ENCODE measurements around the gene POLG2. TPM values are rescaled to one million over a fixed set of nuclear protein-coding genes. Genes with fewer than 3 reads are reported as not detected.

Gene POLG2
- polyA plus RNA-seq, 1 donor from 2014 or later: 16.9 TPM

- Histone ChIP-seq H3K9me2 (ENCODE audit: insufficient read depth, low read length) (no peaks in the 10 kb centered on the region), H3K79me2 (replicated peaks; ENCODE audit: insufficient read depth, low read length) (peaks cover 57% of the 10 kb centered on the region), H3K27ac (ENCODE audit: low read length) (no peak overlapping the region), H3K4me3 (ENCODE audit: low read length) (peak overlapping the region; percentile 20), H3K9me3 (ENCODE audit: low read length) (no peaks in the 10 kb centered on the region), H3K27me3 (ENCODE audit: insufficient read depth, low read depth, low read length) (no peaks in the 10 kb centered on the region), H3F3A (ENCODE audit: insufficient read depth, low read length, poor library complexity, severe bottlenecking) (peaks cover 18% of the 10 kb centered on the region), H3K36me3 (ENCODE audit: insufficient read depth, low read length) (peaks cover 32% of the 10 kb centered on the region), H3K9ac (ENCODE audit: low read length) (no peak overlapping the region), H2AFZ (ENCODE audit: low read depth, low read length) (no peak overlapping the region), H3K4me2 (ENCODE audit: low read length) (no peak overlapping the region), H4K20me1 (ENCODE audit: insufficient read depth) (peaks cover 28% of the 10 kb centered on the region)
- TF ChIP-seq POLR2AphosphoS5 (IDR thresholded peaks at IDR 0.05): no peak
- TF ChIP-seq SMC3 (conservative IDR thresholded peaks at IDR 0.05; ENCODE audit: poor library complexity): no peak
- TF ChIP-seq MXI1 (conservative IDR thresholded peaks at IDR 0.05; ENCODE audit: poor library complexity, severe bottlenecking): no peak
- TF ChIP-seq TAF1 (IDR thresholded peaks at IDR 0.05; ENCODE audit: low read depth): no peak
- TF ChIP-seq EP300 (conservative IDR thresholded peaks at IDR 0.05; ENCODE audit: poor library complexity, severe bottlenecking): no peak
- no peak for TF ChIP-seq REST (IDR thresholded peaks at IDR 0.05; ENCODE audit: borderline replicate concordance)
- TF ChIP-seq CTCF (IDR thresholded peaks at IDR 0.05; ENCODE audit: poor library complexity, severe bottlenecking): no peak
- no peak for TF ChIP-seq RAD21 (conservative IDR thresholded peaks at IDR 0.05)
- no peak for TF ChIP-seq EZH2 (IDR thresholded peaks at IDR 0.05; ENCODE audit: borderline replicate concordance, insufficient read depth, low read length, poor library complexity, severe bottlenecking)
Measured at GRCh38 chr17:64499805-64500486, 3.1 kb upstream of the POLG2 start.

- peaks cover 16% of the 10 kb centered on the region for H3F3A ChIP-seq (ENCODE audit: insufficient read depth, low read length, poor library complexity, severe bottlenecking)
- H3K27ac ChIP-seq (ENCODE audit: low read length): no peak overlapping the region
- no peak overlapping the region for H3K4me3 ChIP-seq (ENCODE audit: low read length)
- peaks cover 26% of the 10 kb centered on the region for H3K36me3 ChIP-seq (ENCODE audit: insufficient read depth, low read length)
- H3K4me2 ChIP-seq (ENCODE audit: low read length): no peak overlapping the region
- H4K20me1 ChIP-seq (ENCODE audit: insufficient read depth): peaks cover 20% of the 10 kb centered on the region
- no peak for TF ChIP-seq EP300 (conservative IDR thresholded peaks at IDR 0.05; ENCODE audit: poor library complexity, severe bottlenecking)
- no peak for TF ChIP-seq EZH2 (IDR thresholded peaks at IDR 0.05; ENCODE audit: borderline replicate concordance, insufficient read depth, low read length, poor library complexity, severe bottlenecking)
- no peak for TF ChIP-seq SMC3 (conservative IDR thresholded peaks at IDR 0.05; ENCODE audit: poor library complexity)
- no peak for TF ChIP-seq TAF1 (IDR thresholded peaks at IDR 0.05; ENCODE audit: low read depth)
- TF ChIP-seq REST (IDR thresholded peaks at IDR 0.05; ENCODE audit: borderline replicate concordance): no peak
- no peak for TF ChIP-seq MXI1 (conservative IDR thresholded peaks at IDR 0.05; ENCODE audit: poor library complexity, severe bottlenecking)
- TF ChIP-seq POLR2AphosphoS5 (IDR thresholded peaks at IDR 0.05): no peak
- no peak for TF ChIP-seq CTCF (IDR thresholded peaks at IDR 0.05; ENCODE audit: poor library complexity, severe bottlenecking)
- TF ChIP-seq RAD21 (conservative IDR thresholded peaks at IDR 0.05): no peak
- no peak overlapping the region for H2AFZ ChIP-seq (ENCODE audit: low read depth, low read length)
- no peaks in the 10 kb centered on the region for H3K9me3 ChIP-seq (ENCODE audit: low read length)
- no peaks in the 10 kb centered on the region for H3K27me3 ChIP-seq (ENCODE audit: insufficient read depth, low read depth, low read length)
- H3K9me2 ChIP-seq (ENCODE audit: insufficient read depth, low read length): no peaks in the 10 kb centered on the region
- no peak overlapping the region for H3K9ac ChIP-seq (ENCODE audit: low read length)
- peaks cover 53% of the 10 kb centered on the region for H3K79me2 ChIP-seq (replicated peaks; ENCODE audit: insufficient read depth, low read length)
Measured at GRCh38 chr17:64498308-64499203, 1.7 kb upstream of the POLG2 start.
